A673 (cell line): ENCODE results near the gene ATP10B. TPM values are rescaled to one million over a fixed set of nuclear protein-coding genes. Genes with fewer than 3 reads are reported as not detected.

Experiments used
- BruUV-seq: library from RNA; stranded (reverse); fragments of 400-500 nt; replicated peaks from 2 replicates; lab custom pipeline; 2021; lab: Mats Ljungman, UMichigan
- CTCF ChIA-PET: fragments of 300-600 bp; sonication (Branson Sonifier 250); formaldehyde crosslinking; loops from one replicate; lab custom pipeline; 2022; ENCODE audit warnings: antibody characterized with exemption; lab: Charles Lee
- POLR2A ChIA-PET: fragments of 300-600 bp; sonication (Branson Sonifier 250); formaldehyde crosslinking; loops from one replicate; lab custom pipeline; 2022; ENCODE audit warnings: antibody characterized with exemption; ENCODE audit not compliant: low non-redundant PET; lab: Charles Lee
- DNase-seq: peaks from one replicate; pipeline ENCODE4 v3.0.0-alpha.2; 2015; ENCODE audit warnings: low spot score
- H3K27ac ChIP-seq: fragments of 200-600 bp; sonication (generic); 2 replicates; pipeline ENCODE4 v1.5.1; 2016; ENCODE audit warnings: mixed run types, low read depth, mild to moderate bottlenecking, mixed read lengths, antibody characterized with exemption, low read length; ENCODE audit not compliant: poor library complexity, severe bottlenecking
- H3K27me3 ChIP-seq: fragments of 200-600 bp; sonication (generic); replicated peaks from 2 replicates; pipeline ENCODE4 v1.6.1; 2017; ENCODE audit warnings: mixed run types, low read depth, mild to moderate bottlenecking, mixed read lengths, antibody characterized with exemption, low read length; ENCODE audit not compliant: insufficient read depth, poor library complexity
- H3K36me3 ChIP-seq: fragments of 200-600 bp; sonication (generic); 2 replicates; pipeline ENCODE4 v1.6.1; 2016; ENCODE audit warnings: mixed run types, mild to moderate bottlenecking, mixed read lengths, antibody characterized with exemption, low read length; ENCODE audit not compliant: insufficient read depth, poor library complexity, severe bottlenecking
- H3K4me1 ChIP-seq: fragments of 200-600 bp; sonication (generic); 2 replicates; pipeline ENCODE4 v1.6.1; 2017; ENCODE audit warnings: mixed run types, mild to moderate bottlenecking, mixed read lengths, antibody characterized with exemption, low read length; ENCODE audit not compliant: insufficient read depth, poor library complexity, severe bottlenecking
- H3K4me3 ChIP-seq: fragments of 200-600 bp; sonication (generic); 2 replicates; pipeline ENCODE4 v1.5.1; 2016; ENCODE audit warnings: low read depth, mixed run types, mild to moderate bottlenecking, mixed read lengths, low read length; ENCODE audit not compliant: poor library complexity, severe bottlenecking
- H3K9me3 ChIP-seq: fragments of 200-600 bp; sonication (generic); 2 replicates; pipeline ENCODE4 v1.6.1; 2016; ENCODE audit warnings: mixed run types, low read depth, mild to moderate bottlenecking, mixed read lengths, antibody characterized with exemption, low read length; ENCODE audit not compliant: poor library complexity, severe bottlenecking
- EZH2 ChIP-seq: fragments of 200-600 bp; sonication (generic); IDR thresholded peaks from 2 replicates; pipeline ENCODE4 v1.6.1; 2017; ENCODE audit warnings: borderline replicate concordance, low read depth, mild to moderate bottlenecking, mixed read lengths, antibody characterized with exemption, low read length; ENCODE audit not compliant: poor library complexity, severe bottlenecking
- intact Hi-C: fragments of 100-400 bp; cut with micrococcal nuclease; formaldehyde crosslinking; loops from one replicate; pipeline ENCODE4 v1.10.0; 2022; ENCODE audit not compliant: unreplicated experiment
- total RNA-seq: library from RNA; stranded (reverse); gene quantifications from 2 replicates; pipeline ENCODE4 v1.2.3, GENCODE V29; 2021
- TF ChIP-seq, protein P1 (sequence below): fragments of 300-800, 200-600 bp; sonication (generic); conservative IDR thresholded peaks from 2 replicates; pipeline ENCODE4 v1.5.1; 2017; ENCODE audit warnings: low read depth, mild to moderate bottlenecking, antibody characterized with exemption, low read length, moderate library complexity, mixed read lengths

The ATP10B gene
- total RNA-seq, 1 experiment from 2014 or later = not detected

GRCh38 chr5:160750938-160751657 lies 100.9 kb downstream of the ATP10B start:
- POLR2A ChIA-PET = no interaction called here
- CTCF ChIA-PET = no interaction called here
- no peak for DNase-seq
- TF ChIP-seq, protein P1, sequence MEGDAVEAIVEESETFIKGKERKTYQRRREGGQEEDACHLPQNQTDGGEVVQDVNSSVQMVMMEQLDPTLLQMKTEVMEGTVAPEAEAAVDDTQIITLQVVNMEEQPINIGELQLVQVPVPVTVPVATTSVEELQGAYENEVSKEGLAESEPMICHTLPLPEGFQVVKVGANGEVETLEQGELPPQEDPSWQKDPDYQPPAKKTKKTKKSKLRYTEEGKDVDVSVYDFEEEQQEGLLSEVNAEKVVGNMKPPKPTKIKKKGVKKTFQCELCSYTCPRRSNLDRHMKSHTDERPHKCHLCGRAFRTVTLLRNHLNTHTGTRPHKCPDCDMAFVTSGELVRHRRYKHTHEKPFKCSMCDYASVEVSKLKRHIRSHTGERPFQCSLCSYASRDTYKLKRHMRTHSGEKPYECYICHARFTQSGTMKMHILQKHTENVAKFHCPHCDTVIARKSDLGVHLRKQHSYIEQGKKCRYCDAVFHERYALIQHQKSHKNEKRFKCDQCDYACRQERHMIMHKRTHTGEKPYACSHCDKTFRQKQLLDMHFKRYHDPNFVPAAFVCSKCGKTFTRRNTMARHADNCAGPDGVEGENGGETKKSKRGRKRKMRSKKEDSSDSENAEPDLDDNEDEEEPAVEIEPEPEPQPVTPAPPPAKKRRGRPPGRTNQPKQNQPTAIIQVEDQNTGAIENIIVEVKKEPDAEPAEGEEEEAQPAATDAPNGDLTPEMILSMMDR = no peak
- TF ChIP-seq EZH2 = no peak
- BruUV-seq = no TSS peak
- Histone ChIP-seq H3K4me3 (no peak overlapping the region), H3K4me1 (no peaks in the 10 kb centered on the region), H3K27me3 (no peaks in the 10 kb centered on the region), H3K36me3 (no peaks in the 10 kb centered on the region), H3K9me3 (no peaks in the 10 kb centered on the region), H3K27ac (no peak overlapping the region)
- intact Hi-C loops = no loop called here

DNA sequence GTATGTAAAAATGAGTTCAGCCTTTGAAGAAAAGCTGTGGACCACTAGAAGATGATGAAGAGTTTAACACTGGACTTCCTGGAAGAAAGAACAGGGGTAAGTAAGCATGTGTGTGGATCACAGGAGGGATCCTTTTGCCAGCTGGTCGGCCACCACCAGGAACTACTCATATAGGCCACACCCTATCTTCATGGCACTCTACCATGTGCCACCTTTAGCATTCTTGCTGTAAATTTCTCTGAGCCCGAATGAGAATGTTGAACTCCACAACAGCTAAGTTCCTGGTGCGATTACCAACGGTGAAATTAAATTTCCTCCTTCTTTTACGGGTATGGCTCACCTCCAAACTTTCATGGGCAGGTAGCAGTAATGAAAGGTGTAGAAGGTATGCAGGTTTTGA lies 102.3 kb downstream of the ATP10B start:
- H3K9me3 ChIP-seq = no peaks in the 10 kb centered on the region
- intact Hi-C loops = no loop called here
- CTCF ChIA-PET = no interaction called here
- H3K4me1 ChIP-seq = no peaks in the 10 kb centered on the region
- no peak overlapping the region for H3K27ac ChIP-seq
- no peaks in the 10 kb centered on the region for H3K27me3 ChIP-seq
- BruUV-seq = no TSS peak
- no peak overlapping the region for H3K4me3 ChIP-seq
- TF ChIP-seq, protein P1 = no peak
- no peak for TF ChIP-seq EZH2
- DNase-seq = no peak
- POLR2A ChIA-PET = no interaction called here
- no peaks in the 10 kb centered on the region for H3K36me3 ChIP-seq

DNA sequence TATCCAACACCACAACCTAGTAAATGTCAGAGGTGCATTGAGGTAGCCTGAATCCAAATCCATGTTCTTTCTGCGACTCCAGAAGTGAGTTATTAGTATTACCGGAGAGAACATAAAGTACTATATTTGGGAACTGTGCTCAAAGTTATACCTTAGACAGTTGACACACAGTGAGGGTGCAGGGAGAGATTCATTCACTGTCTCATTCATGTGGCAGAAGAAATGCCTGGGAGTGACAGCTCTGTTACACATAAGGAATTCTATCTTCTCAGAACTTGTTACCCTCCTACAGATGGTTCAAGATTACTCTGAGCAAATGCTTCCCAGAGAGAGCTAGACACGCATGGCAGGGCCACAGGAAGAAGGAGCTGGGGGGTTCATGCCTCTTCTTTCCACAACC lies 103.0 kb downstream of the ATP10B start:
- Histone ChIP-seq H3K9me3 (no peaks in the 10 kb centered on the region), H3K4me1 (no peaks in the 10 kb centered on the region), H3K27me3 (no peaks in the 10 kb centered on the region), H3K36me3 (no peaks in the 10 kb centered on the region), H3K27ac (no peak overlapping the region), H3K4me3 (no peak overlapping the region)
- POLR2A ChIA-PET = no interaction called here
- intact Hi-C loops = no loop called here
- CTCF ChIA-PET = no interaction called here
- TF ChIP-seq, protein P1 = no peak
- TF ChIP-seq EZH2 = no peak
- no peak for DNase-seq
- BruUV-seq = no TSS peak
